Keratinocyte (primary cell): ENCODE results near the gene ONECUT1. TPM values are rescaled to one million over a fixed set of nuclear protein-coding genes. Genes with fewer than 3 reads are reported as not detected.

ENCODE experiments used
- DNase-seq: peaks from one replicate; pipeline ENCODE4 v3.0.0-alpha.2; 2011; ENCODE audit warnings: low read depth, missing footprints, low spot score
- FAIRE-seq: peaks from 2 replicates; lab custom pipeline; 2011; peaks lifted over from hg19 to GRCh38; lab: Jason Lieb, UNC
- H2AFZ ChIP-seq: 2 replicates; pipeline ENCODE4 v1.6.0; 2012; ENCODE audit warnings: low read length, control low read depth, inconsistent platforms; ENCODE audit not compliant: control insufficient read depth
- H3K27ac ChIP-seq: 2 replicates; pipeline ENCODE4 v1.5.1; 2011; ENCODE audit warnings: low read length; ENCODE audit not compliant: control insufficient read depth, insufficient read depth
- H3K27me3 ChIP-seq: 3 replicates; pipeline ENCODE4 v1.6.0; 2011; ENCODE audit warnings: low read length; ENCODE audit not compliant: control insufficient read depth, insufficient read depth; ENCODE audit errors: extremely low read depth
- H3K36me3 ChIP-seq, 2 experiments: 2 replicates in 1 of 2; 3 replicates in 1 of 2; pipeline ENCODE4 v1.5.1; 2011; ENCODE audit warnings: low read length in 2 of 2, mild to moderate bottlenecking in 1 of 2; ENCODE audit not compliant: control insufficient read depth in 2 of 2, insufficient read depth in 2 of 2; ENCODE audit errors: extremely low read depth in 1 of 2
- H3K4me1 ChIP-seq: 3 replicates; pipeline ENCODE4 v1.5.1; 2011; ENCODE audit warnings: low read length; ENCODE audit not compliant: control insufficient read depth, insufficient read depth; ENCODE audit errors: extremely low read depth
- H3K4me2 ChIP-seq: 3 replicates; pipeline ENCODE4 v1.6.0; 2011; ENCODE audit warnings: low read depth, low read length; ENCODE audit not compliant: control insufficient read depth, insufficient read depth; ENCODE audit errors: extremely low read depth
- H3K4me3 ChIP-seq, 3 experiments: fragments of 200-600 bp in 1 of 3; sonication (generic) in 1 of 3; 2 replicates in 2 of 3; 3 replicates in 1 of 3; pipeline ENCODE4 v1.5.1; 2011 to 2016; ENCODE audit warnings: low read length in 3 of 3, mild to moderate bottlenecking in 3 of 3, control low read depth in 2 of 3, inconsistent platforms in 1 of 3, low read depth in 1 of 3, mixed read lengths in 1 of 3, mixed run types in 1 of 3, moderate library complexity in 1 of 3; ENCODE audit not compliant: control insufficient read depth in 2 of 3, insufficient read depth in 2 of 3; ENCODE audit errors: extremely low read depth in 1 of 3
- H3K79me2 ChIP-seq: 2 replicates; pipeline ENCODE4 v1.6.0; 2012; ENCODE audit warnings: low read length; ENCODE audit not compliant: control insufficient read depth, insufficient read depth
- H3K9ac ChIP-seq: 3 replicates; pipeline ENCODE4 v1.6.0; 2011; ENCODE audit warnings: low read length; ENCODE audit not compliant: control insufficient read depth, insufficient read depth; ENCODE audit errors: extremely low read depth
- H3K9me1 ChIP-seq: 3 replicates; pipeline ENCODE4 v1.6.0; 2011; ENCODE audit warnings: low read length; ENCODE audit not compliant: control insufficient read depth, insufficient read depth; ENCODE audit errors: extremely low read depth
- H3K9me3 ChIP-seq: 2 replicates; pipeline ENCODE4 v1.5.1; 2012; ENCODE audit warnings: low read depth, low read length; ENCODE audit not compliant: control insufficient read depth
- H4K20me1 ChIP-seq: 3 replicates; pipeline ENCODE4 v1.6.0; 2011; ENCODE audit warnings: low read length; ENCODE audit not compliant: control insufficient read depth, insufficient read depth; ENCODE audit errors: extremely low read depth
- CTCF ChIP-seq, 3 experiments: IDR thresholded peaks in 1 of 3; conservative IDR thresholded peaks in 1 of 3; optimal IDR thresholded peaks in 1 of 3; 2 replicates in 2 of 3; 3 replicates in 1 of 3; pipeline versions ENCODE3 to v1.5.1; 2011; ENCODE audit warnings: low read length in 3 of 3, mild to moderate bottlenecking in 3 of 3, moderate library complexity in 2 of 3, control low read depth in 1 of 3, inconsistent platforms in 1 of 3; ENCODE audit not compliant: insufficient read depth in 2 of 3; ENCODE audit errors: extremely low read depth in 1 of 3
- EZH2 ChIP-seq: IDR thresholded peaks from one replicate; pipeline ENCODE4 v1.6.1; 2012; ENCODE audit warnings: inconsistent platforms, mild to moderate bottlenecking, low read length, moderate library complexity
- dilution Hi-C: fragments of 300-500 bp; cut with MboI; formaldehyde crosslinking; loops from one replicate; pipeline ENCODE4 v1.7.0; 2020; ENCODE audit warnings: low sequenced_read_pairs; ENCODE audit not compliant: extremely low pct_ligation_motif_present
- polyA plus RNA-seq, 5 experiments: library from polyadenylated mRNA; depleted of rRNA in 3 of 5; stranded (reverse) in 3 of 5; stranded (forward) in 1 of 5; unstranded in 1 of 5; fragments of >200 nt; gene quantifications; 1 replicate in 1 of 5; 2 replicates in 3 of 5; 3 replicates in 1 of 5; pipeline versions ENCODE4 v1.2.1 to v1.2.3, GENCODE V29; 2011 to 2012; ENCODE audit warnings: missing spikeins in 2 of 5, low read depth in 1 of 5, low replicate concordance in 1 of 5

The ONECUT1 gene
- polyA plus RNA-seq, 1 donor (not counting 4 experiments of a cell fraction or from before 2014, with no cell fraction given) = not detected

GRCh38 chr15:52804526-52805081 is 14.5 kb upstream of the ONECUT1 start:
- no peaks in the 10 kb centered on the region for H3K9me1 ChIP-seq
- peaks cover 91% of the 10 kb centered on the region for H3K27me3 ChIP-seq
- H3K9ac ChIP-seq = no peak overlapping the region
- H2AFZ ChIP-seq = no peak overlapping the region
- DNase-seq (no peak), FAIRE-seq (no peak)
- peaks cover 3% of the 10 kb centered on the region for H3K4me1 ChIP-seq
- peak overlapping the region in 2 of 3 experiments; percentile 40 to 49 for H3K4me3 ChIP-seq
- no peaks in the 10 kb centered on the region for H3K9me3 ChIP-seq
- no peaks in the 10 kb centered on the region for H3K79me2 ChIP-seq
- dilution Hi-C loops = no loop called here
- TF ChIP-seq EZH2 (peak; percentile 84), CTCF (optimal IDR thresholded peaks at IDR 0.05 in 1 of 3, IDR thresholded peaks at IDR 0.05 in 1 of 3, conservative IDR thresholded peaks at IDR 0.05 in 1 of 3; ENCODE audit: extremely low read depth in 1 of 3, insufficient read depth in 2 of 3, low read length in 3 of 3) (no peak)
- no peaks in the 10 kb centered on the region for H3K36me3 ChIP-seq
- H3K4me2 ChIP-seq = peak overlapping the region; percentile 74
- no peaks in the 10 kb centered on the region for H4K20me1 ChIP-seq
- H3K27ac ChIP-seq = no peak overlapping the region

- no peaks in the 10 kb centered on the region for H3K9me3 ChIP-seq
- FAIRE-seq (no peak), DNase-seq (no peak)
- H3K9me1 ChIP-seq = no peaks in the 10 kb centered on the region
- H3K79me2 ChIP-seq = no peaks in the 10 kb centered on the region
- H3K4me3 ChIP-seq = no peak overlapping the region
- H3K9ac ChIP-seq = no peak overlapping the region
- H3K4me2 ChIP-seq = no peak overlapping the region
- dilution Hi-C loops = no loop called here
- no peak overlapping the region for H2AFZ ChIP-seq
- TF ChIP-seq EZH2 (peak; percentile 96), CTCF (optimal IDR thresholded peaks at IDR 0.05 in 1 of 3, IDR thresholded peaks at IDR 0.05 in 1 of 3, conservative IDR thresholded peaks at IDR 0.05 in 1 of 3; ENCODE audit: extremely low read depth in 1 of 3, insufficient read depth in 2 of 3, low read length in 3 of 3) (no peak)
- H3K36me3 ChIP-seq = no peaks in the 10 kb centered on the region
- no peaks in the 10 kb centered on the region for H4K20me1 ChIP-seq
- H3K4me1 ChIP-seq = peaks cover 3% of the 10 kb centered on the region
- no peak overlapping the region for H3K27ac ChIP-seq
- H3K27me3 ChIP-seq = peaks cover 93% of the 10 kb centered on the region
Observed at GRCh38 chr15:52803467-52804306, 13.6 kb upstream of the ONECUT1 start.
